ENCODE data around the gene PDZD2.

The PDZD2 gene

DNA sequence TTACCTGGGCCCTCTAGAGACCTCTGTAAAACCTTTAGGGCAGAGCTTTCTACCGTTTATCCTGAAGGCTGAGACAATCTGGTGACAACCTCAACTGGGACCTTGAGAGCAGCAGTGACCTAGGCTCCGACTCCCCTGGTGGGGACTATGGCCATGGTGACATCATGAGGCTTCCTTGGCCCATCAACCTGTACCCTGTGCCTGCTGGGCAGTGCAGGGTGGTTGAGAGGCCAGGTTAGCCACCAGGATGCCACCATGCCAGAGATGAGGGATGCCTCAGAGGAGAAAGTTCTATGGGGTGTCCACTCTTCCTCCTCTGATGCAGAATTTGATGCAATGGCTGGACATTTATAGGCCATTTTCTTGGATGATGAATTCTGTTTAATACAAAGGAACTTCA, 194.8 kb downstream of the PDZD2 start:
- DNase-seq: no peak

DNA sequence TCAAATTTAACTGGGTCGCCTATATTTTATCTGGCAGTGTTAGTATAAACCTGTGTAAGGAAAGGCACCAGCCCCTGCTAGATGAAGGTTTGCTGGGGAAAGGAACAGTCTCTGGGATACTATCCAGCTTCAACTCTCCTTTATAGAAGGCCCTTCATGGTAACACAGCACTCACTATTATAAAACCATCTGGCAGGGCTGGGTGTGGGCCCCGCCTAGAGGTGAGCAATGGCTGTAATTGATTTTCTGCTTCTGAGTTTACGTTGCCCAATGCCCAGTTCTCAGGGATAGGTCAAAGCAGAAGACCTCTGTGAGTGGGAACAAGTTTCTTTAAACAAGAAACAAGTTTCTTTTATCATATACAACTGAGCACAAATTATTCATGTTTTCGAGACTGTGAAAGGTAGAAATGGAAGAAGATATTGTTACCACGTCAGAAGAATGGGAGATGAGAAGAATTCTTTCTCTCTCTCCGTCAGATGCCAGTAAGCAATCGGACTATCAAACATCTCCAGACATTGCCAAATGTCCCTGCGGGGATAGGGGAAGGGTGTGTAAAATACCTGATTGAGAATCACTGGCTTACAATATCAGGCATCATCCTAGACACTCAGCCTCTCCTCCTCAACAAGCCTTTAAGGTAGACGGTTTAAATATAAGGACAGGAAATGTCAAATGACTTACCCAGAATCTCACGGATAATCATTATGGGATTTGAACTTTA, 205.9 kb downstream of the PDZD2 start:
- no peak for DNase-seq

DNA sequence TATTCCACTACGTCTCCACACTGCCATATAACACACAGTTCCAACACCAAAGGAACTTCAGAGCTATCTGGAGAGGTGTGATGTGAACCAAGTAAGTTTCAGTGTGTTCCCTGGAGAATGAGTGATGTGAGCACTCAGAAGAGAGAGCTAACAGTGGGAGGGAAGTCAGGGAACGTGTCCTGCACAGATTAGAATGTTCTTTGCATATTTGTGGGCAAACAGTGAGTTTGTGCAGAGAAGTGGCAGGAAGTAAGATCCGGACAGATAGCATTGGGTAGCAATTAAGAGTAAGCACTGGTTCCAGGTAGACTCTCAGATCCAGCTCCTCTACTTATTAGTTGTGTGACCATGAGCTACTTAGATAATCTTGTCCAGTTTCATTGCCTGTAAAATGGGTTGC, 206.4 kb downstream of the PDZD2 start:
- no peak for DNase-seq

DNA sequence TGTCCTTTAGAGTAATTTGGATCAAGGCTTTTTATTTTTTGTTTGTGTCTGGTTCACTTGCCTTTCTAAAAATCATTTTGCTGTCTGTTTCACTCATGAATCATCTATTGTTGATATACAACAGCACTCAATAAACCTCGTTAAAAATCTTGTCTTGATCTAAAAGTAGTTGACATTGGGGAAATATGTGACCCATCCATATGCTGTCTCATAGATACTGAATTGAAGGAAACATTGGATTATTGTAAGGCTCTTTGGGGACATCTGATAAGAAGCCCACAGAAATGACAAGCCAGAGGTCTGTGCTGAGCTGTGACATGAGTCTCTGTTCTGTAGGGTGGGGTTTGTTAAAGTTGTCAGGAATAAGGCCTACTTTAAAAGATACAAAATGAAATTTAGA, 208.0 kb downstream of the PDZD2 start:
- DNase-seq: no peak

DNA sequence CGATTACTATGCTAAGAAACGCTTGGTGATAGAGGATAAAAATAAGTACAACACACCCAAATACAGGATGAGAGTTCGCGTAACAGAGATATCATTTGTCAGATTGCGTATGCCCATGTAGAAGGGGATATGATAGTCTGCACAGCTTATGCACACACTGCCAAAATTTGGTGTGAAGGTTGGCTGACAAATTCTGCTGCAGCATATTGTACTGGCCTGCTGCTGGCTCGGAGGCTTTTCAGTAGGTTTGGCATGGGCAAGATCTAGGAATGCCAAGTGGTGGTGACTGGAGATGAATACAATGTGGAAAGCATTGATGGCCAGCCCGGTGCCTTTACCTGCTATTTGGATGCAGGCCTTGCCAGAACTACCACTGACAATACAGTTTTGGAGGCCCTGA, 208.4 kb downstream of the PDZD2 start:
- no peak for DNase-seq

DNA sequence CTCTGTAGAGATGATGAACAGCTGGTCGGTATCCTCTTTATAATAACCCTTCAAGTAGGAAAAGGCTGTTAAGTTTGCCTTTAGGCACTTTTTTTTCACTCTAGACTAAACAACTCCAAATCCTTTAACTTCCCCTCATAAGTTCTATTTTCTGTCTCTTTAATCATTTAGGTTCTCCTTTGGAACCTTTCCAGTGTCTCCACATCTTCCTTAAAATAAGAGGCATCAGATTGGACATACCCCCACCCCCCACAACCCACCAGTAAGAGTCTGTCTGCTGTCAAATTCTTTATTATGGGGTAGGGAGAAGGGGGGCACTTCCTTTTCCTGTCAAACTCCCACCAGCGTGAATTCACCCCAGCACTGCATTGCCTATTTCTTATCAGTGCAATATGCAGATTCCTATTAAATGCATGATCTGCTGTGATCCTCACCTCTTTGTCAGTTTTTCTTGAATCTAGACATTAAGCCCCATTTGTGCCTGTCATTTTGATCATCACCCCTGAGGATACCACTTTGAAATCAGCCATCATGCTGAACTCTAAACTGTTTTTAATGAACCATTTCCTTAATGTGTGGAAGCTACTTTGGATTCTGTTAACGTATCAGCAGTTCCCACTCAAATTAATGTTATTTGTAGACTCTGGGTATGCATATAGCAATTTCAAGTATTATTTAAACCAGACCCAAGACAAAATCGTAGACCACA, 212.2 kb downstream of the PDZD2 start:
- no peak for DNase-seq

DNA sequence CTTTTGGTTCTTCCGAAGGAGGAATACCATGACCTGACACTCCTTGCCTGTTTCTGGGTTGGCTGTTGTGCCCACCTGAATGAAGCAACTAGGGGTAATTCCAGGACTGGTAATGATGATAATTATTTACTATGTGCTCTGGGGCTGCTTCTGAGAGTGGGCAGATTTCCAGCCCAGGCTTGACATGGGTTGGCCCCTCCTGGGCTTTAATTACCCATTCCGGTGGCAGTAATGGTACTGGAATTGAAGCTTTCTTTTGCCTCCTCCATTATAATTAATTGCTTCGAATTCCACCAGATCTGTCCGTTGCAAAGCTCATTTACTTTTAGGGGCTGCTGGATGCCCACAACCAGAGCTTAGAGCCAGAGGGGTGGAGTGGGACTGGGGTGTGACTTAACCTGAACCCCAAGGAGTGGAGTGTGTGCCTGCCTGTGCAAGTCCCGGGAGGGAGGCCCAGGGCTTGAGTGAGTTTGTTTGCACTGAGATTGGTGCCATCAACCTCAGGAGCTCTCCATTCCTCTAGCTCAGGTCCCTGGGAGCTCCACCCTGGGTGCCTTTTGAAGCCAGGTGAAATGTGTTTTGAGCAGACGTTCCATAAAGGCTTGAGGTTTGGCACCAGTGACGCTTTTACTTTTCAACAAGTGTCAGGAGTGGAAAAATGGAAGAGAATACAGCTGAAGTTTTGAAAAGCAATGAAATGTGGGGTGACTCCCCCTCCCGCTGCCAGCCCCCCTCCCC, 214.6 kb downstream of the PDZD2 start:
- DNase-seq: no peak

DNA sequence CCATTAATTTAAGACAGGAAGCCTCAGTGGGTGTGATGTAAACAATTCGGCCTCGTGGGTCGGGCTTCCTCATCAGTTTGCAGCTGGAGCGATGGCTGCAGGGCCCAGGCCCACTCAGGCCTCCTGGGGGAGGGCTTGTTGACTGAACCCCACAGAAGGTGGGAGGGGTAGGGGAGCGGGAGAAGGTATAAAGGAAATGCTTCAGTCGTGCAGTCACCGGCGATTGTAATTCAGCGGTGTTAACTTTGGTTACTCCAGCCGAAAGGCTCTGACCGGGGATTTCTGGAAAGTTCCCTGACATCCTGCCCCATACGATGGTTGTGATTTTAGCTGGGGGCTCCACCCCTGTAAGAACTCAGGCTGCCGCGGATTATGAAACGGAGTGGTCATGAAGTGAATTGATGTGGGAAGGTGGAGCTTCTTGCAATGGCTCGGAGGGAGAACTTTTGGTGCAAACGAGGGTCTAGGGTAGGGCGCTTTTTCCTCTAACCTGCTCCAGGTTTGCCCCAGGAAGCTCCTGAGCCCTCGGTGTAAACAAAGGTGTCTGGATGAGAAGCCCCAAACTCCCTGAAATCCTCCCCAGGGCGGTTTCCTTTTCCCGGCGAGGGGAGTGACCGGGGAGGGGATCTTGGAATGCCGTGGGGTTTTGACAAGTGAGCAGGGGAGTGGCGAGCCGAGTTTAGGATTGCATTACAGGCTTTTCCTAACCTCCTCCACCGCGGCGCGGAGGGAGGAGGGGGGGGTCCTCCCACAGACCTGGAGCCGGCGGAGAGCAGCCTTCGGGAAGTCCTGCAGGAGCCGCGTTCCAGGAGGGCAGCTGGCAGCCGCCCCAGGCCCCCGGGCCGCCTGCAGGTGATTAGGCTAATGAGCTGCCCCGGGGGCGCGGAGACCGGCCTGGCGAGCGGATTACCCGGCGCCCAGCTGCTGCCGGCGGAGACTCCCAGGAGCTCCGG, 215.5 kb downstream of the PDZD2 start:
- DNase-seq: no peak

DNA sequence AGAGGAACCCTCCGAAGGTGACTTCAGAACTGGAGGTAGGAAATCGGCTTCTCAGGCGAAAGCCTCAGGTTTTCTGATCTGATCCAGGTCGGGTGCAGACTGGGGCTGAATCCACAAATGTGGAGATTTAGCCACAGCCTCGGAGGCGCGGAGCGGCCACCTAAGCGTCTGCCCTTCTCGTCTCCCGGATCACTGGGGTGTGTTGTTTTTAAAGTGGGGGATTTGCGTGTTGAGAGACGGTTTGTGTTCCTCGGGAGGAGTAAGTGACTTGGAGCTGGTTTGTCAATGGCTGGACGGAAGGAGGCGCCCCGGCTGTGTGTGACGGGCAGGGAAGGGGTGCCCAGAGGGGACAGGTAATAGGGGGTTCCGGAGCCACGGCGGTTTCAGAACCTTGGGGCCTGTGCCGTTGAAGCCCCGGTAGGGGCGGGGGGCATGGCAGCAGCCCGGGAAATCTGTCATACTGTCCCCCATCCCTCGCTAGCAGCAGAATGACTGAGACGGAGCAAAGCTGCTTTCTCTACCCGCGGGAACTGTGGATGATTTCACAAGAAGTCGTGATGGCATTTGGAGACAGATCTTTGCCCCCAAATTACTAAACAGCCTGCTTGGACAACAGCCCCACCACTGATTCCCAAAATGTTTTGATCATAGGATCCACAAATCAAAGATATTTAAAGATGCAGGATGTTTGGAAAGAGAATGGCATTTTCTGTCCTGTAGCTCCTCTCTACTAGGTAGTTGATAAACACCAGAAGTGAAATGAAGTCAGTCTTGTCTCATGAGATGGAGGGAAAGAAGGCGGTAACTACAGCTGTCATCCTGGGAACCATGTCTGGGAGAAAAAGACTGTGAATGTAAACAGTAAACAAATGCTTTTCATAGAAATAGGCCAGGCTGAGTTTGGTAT, 216.5 kb downstream of the PDZD2 start:
- DNase-seq: peak; percentile 4

DNA sequence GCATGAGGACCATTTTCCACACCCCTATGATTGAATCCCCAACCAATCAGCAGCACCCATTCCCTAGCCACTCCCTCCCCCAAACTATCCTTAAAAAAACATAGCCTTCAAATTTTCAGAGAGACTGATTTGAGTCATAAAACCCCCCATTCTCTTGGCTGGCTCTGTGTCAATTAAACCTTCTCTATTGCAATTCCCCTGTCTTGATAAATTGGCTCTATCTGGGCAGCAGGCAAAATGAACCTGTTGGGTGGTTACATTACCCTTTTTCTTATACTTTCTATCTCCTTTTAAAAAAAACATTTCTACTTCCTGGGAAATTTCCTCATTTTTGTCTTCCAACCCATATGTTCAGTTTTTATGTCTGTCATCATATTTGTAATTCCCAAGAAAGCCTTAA, 220.2 kb downstream of the PDZD2 start:
- DNase-seq: no peak

DNA sequence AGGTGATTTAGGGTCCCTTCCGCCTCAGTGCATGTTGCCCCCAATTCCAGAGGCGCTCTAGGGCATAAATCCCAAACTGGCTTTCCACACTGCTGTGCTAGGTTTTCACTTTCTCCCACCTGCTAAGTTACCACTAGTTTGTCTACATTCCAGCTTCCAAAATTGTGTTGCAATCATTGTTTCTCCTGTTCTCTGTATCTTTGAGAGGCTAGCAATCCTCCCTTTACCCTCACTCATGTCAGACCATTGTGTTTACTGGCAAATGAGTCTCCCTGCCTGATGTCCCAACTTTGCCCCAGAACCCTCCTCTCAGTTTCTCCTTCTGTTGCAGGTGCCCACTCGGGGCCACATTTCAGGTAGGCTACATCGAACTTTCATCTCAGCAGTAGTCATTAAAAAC, 221.3 kb downstream of the PDZD2 start:
- no peak for DNase-seq

DNA sequence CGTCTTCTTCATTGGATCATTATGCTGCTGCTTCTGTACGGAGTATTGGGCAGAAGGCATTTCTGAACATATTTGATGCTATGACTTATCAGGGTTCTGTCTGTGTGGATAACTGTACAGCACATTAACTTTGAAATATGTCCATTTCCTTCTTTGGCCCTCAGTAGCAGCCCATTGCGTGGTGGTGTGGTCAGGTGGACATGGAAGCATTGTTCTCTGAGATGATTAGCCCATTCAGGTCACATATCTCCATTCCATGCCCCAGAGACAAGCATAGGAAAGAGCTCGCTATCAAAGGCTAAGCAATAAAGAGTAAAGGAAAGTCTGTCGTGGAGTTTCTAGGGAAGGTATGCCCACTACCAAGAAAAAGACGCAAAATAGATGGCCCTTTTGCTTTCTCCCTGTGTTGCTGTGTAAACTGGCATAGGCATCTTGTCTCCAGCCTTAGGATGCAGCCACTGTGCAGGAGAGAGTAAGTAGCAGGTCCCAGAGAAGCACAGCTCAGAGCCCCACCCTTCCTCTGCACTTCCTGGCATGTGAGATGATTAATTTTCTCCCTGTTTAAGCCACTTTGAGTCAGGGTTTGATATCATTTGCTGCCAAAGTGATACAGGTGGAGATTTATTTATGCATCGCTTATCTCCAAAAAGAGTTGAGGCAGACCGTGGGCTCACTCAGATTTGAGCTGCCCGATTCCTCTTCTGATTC, 221.9 kb downstream of the PDZD2 start:
- no peak for DNase-seq

DNA sequence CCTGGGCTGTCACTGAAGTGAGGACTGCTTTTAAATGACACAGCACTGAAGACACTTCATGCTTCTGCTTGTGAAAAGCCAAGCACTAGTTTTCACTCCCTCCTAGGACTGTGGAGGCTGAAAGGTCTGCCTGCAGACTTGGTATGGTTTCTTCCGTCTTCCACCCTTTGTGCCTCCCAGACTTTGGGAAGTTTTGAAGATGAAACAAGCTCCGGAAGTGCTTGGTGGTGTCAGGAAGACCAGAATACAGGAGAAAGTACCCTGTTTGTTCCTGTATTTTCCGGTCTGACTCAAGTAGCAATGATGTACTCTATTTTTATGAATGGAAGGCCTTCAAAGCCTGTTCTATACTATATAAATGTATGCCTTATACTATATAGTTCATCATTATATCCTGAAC, 222.7 kb downstream of the PDZD2 start:
- DNase-seq: no peak

DNA sequence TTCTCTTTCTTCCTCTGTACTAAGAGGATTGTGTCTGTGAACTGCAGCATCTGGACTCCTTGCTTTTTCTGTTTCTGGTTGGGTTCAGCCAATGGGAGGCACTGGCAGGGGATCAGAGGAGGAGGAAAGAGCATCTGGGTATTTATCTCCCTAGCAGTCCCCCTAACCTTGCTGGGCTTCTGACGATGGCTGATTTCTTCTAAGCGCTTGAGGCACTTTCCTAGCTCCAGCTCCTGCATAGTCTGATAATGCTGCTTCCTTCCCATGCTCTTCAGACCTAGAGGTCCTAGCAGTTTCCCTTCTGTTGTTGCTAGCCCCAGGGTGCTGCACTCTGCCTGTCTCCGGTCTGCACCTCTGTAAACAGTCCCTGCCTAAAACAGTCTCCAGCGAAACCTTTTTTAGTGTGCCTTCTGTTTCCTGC, 225.1 kb downstream of the PDZD2 start:
- DNase-seq: no peak

DNA sequence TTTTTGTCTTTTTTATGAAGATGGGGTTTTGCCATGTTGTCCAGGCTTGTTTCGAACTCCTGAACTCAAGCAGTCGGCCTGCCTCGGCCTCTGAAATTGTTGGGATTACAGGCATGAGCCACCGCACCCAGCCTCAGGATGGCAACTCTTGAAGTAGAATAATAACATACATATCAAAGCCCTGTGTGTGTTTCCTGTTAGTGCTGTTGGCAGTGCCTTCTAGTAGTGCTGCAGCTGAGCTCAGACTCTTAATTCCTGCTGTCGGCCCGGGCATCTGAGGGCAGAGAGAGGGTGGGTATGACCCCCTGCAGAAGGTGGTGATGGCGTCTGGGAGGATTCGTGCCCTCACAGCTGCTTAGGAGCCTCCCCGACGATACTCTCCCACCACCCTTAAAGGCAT, 227.2 kb downstream of the PDZD2 start:
- no peak for DNase-seq

DNA sequence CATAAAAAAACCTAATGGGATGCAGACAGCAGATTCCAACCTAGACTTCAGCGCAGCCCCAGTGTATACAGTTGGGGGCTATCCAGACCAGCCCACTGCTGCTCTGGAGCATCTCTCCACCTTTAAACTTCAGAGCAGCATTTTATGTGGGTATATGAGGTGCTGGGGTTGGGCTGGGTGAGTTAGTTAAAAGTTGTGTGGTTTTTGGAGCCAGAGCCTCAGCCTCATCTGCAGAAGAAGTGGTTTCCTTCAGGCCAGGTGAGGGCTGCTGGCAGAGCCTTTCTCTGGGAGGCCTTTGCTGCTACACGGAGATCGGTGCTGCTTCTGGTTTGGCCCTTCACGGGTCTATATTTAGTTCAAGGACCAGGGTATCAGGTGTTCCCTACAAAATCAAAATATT, 228.3 kb downstream of the PDZD2 start:
- DNase-seq: no peak

DNA sequence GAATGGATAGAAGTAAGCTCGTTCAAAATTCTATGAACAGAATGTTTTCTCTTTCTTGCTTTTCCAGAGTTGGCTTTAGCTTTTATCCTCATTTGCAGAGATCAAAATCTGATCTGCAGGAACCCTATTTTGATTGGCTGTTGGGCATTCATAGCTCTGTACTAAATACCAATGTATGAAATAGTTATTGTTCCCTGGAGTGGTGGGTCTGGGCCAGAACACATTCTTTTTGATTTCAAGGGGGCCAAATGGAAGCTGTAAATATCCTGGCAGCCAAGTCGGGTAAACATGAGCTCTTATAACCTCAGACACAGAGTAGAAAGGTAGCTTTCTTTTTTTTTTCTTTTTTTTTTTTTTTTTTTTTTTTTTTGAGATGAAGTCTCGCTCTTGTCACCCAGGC, 241.5 kb downstream of the PDZD2 start:
- no peak for DNase-seq

DNA sequence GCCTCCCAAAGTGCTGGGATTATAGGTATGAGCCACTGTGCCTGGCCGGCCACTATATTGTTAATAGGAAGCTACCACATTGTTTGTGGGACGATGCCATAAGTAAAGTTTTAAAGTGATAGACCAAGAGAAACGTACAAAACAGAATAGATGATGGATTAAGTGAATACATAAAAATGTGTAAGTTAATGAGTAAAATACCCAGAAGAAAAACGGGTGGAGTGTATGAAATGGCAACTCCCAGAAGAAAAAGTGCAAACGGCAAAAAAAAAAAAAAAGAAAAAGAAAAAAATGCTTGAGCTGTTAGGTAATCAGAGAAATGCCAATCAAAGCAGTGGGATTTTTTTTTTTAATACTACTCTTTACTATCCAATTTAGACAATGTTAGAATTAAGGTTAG, 246.0 kb downstream of the PDZD2 start:
- no peak for DNase-seq

DNA sequence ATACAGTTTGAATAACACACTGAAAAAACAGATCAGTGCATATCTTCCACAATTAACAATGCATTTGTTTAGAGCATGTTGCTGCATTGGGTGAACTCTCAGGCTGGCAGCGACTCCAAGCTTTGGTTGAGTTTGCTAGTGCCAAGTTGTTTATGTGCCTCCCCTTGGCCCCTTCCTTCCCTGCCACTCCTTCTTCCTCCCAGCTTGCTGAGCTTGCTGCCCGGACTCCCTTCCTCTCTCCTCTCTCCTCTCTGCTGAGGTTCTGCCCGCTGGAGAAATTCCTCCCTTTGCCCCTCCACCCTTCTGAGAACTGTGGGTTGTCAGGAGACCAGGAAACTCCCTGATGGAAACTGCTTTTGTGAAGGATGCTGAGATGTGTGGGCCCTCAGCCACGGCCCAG, 247.3 kb downstream of the PDZD2 start:
- no peak for DNase-seq

DNA sequence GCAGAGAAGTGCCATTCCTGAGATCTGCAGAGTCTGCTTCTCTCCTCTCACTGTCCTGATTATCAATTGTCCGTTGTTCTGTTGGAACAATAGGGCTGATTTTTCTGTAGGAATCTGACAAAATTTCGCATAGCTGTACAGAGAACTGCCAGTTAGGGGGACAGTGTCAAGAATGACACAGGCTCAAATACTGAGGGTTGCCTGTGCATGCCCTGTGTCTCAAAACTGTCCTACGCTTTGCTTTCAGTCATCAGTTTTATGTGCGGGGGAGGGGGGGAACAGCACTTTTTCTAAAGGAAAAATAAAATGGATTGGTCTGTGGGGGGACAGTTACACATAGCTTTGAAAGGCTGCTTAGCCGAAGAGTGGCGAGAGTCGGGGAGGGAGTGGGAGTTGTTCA, 248.6 kb downstream of the PDZD2 start:
- no peak for DNase-seq

DNA sequence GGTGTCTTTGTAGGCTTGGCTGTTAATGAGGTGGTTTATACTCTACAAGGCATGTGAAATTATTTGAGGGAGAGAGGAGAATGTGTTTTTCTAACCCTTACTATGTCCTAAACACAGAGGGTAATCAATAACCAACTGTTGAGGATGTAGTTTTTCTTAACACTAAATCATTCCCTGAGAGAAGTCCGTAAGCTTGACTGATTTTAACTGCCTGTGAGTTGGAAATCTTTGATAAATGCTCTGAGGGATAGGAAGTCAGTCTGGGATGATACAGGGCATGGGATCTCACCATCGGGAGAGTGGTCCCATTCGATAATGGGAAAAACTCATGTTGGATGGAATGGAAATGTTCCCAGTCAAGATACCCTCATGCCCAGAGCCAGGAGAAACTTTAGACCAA, 249.6 kb downstream of the PDZD2 start:
- no peak for DNase-seq

All from CD4-positive, alpha-beta T cell treated with Interleukin-21 for 1 hour (primary cell).